Raji (cell line): Measurements from ENCODE around the gene TMEM134.

Experiments
- POLR2A ChIP-seq: IDR thresholded peaks from 2 replicates; pipeline ENCODE4 v1.6.1; 2011; ENCODE audit warnings: low read depth, low read length, control low read depth; ENCODE audit not compliant: insufficient read depth

The TMEM134 gene

DNA sequence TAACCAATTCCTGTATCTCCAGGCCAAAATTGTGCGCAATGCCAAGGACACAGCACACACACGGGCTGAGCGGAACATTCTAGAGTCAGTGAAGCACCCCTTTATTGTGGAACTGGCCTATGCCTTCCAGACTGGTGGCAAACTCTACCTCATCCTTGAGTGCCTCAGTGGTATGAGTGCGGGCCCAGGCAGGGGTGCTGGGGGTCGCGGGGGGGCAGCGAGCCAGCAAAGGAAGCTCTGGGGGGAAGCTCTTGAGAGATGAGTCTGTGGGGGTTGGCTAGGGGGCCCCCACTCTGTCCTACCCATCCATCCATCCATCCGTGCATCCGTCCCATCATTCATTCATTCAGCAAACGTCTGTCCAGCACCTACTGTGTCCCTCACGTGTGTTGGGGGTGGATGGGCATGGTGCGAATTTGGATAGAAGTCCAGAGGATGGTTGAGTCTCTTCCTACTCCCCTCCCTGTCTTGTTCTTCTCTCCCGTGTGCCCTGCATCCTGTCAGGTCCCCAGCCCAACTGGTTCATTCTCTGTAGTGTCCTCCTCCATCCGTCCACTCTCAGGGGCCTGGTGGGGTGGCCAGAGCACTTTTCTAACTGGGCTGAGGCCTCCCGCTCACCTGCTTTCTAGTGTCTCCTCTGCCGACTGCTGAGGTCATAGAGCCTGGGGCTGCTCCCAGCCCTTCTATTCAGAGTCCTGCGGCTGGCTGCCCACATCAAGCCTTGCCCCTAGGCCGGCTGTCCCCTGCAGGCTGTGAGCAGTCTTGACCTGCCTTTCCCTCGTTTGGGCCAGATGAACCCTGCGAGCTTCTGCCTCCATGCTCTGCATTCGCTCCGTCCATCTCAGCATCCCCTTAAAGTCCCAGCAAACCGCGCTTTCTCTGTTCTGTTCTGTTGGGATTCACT lies 37.5 kb downstream of the TMEM134 start:
- TF ChIP-seq POLR2A: no peak

DNA sequence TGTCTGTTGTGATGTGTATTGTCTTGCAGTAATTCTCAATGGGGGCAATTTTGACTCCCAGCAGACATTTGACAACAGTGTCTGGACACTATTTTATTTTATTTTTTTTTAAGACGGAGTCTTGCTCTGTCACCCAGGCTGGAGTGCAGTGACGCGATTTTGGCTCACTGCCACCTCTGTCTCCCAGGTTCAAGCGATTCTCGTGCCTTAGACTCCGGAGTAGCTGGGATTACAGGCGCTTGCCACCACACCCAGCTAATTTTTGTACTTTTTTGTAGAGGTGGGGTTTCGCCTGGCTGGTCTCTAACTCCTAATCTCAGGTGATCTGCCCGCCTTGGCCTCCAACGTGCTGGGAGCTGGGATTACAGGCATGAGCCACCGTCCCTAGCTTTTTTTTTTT lies 39.3 kb downstream of the TMEM134 start:
- no peak for TF ChIP-seq POLR2A

DNA sequence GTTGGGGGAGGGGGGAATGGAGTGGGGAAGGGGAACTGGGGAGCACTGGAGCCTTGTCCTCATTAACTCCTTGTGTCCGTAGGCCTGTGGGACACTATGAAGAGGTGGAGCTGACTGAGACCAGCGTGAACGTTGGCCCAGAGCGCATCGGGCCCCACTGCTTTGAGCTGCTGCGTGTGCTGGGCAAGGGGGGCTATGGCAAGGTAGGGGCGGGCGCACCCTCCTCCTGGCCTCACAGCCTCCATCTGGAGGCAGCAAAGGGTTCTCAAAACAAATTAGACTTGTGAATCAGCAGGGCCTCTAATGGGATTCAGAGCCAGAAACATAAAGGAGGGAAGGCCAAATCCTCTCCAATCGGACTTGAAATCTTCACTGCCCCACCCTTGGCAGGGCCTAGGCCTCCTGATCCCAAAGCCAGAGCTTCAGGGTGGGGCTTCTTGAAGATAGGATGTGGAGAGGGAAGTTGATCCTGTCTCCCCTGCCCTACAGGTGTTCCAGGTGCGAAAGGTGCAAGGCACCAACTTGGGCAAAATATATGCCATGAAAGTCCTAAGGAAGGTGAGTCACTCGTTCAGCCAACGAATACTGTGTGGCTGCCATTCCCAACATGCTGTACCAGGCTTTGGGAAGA lies 39.9 kb downstream of the TMEM134 start:
- no peak for TF ChIP-seq POLR2A

DNA sequence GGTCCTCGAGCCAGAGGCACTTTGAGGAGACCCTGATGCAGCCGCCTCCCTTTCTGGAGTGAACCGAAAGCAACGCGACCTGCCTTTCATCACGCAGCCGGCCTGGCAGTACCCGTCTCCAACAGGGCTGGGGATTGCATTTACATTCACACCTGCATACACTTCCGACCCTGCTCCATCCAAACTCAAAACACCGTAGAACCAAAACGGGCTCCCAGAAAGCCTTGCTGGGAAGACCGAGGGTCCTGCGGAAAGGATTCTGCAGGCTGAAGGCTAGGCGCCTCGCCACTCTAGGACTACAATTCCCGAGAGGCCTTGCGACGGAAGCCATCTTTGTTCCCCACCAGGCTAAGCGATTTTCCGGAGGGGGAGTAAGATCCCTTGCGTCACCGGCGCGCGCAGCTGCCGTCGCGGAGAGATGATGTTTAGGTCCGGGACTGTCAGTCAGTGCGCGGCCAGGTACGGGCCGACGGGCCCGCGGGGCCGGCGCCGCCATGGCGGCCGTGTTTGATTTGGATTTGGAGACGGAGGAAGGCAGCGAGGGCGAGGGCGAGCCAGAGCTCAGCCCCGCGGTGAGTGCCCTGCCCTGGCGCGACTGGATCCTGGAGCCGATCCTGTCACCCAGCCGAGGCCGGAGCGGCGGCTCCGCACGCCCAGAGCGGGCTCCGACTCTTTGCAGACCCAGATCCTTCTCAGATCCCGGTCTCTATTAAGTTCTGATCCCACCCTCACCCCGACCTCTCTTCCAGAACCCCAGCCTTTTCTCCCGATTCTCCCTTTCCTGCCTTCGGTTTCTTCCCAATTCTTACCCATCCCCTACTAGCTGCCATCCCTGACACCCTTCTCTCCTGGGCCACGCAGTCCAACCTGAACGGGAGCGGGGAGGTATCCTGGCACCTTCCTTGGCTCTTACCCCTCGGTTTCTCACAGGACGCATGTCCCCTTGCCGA lies 40.7 kb downstream of the TMEM134 start, which contains the start of gene RPS6KB2:
Gene RPS6KB2 (plus strand): TSS at position 443 of the 950 bp plus-strand sequence. CDS start 52 bp downstream, at position 495.
- peak; percentile 68 for TF ChIP-seq POLR2A

DNA sequence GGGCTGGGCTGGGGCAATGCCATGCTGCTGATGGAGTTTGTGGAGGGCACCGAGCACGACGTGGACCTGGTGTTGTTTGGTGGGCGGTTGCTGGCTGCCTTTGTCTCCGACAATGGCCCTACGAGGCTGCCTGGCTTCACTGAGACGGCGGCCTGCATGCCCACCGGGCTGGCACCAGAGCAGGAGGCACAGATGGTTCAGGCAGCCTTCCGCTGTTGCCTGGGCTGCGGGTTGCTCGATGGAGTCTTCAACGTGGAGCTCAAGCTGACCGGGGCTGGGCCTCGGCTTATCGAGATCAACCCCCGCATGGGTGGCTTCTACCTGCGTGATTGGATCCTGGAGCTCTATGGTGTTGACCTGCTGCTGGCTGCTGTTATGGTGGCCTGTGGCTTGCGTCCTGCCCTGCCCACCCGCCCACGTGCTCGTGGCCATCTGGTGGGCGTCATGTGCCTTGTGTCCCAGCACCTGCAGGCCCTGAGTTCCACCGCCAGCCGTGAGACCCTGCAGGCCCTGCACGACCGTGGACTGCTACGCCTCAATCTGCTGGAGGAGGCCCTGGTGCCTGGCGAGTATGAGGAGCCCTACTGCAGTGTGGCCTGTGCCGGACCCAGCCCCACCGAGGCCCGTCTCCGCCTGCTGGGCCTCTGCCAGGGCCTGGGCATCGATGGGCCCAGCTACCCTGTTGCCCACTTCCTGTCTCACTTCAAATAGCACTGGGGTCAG lies 45.0 kb downstream of the TMEM134 start:
- TF ChIP-seq POLR2A: 0 out of 2 replicates have a peak, but pooled peaks have one; percentile 13

- no peak for TF ChIP-seq POLR2A
Observed at GRCh38 chr11:67423466-67423865, 45.6 kb downstream of the TMEM134 start.

GRCh38 chr11:67422891-67423290 lies 46.2 kb downstream of the TMEM134 start:
- TF ChIP-seq POLR2A: no peak

DNA sequence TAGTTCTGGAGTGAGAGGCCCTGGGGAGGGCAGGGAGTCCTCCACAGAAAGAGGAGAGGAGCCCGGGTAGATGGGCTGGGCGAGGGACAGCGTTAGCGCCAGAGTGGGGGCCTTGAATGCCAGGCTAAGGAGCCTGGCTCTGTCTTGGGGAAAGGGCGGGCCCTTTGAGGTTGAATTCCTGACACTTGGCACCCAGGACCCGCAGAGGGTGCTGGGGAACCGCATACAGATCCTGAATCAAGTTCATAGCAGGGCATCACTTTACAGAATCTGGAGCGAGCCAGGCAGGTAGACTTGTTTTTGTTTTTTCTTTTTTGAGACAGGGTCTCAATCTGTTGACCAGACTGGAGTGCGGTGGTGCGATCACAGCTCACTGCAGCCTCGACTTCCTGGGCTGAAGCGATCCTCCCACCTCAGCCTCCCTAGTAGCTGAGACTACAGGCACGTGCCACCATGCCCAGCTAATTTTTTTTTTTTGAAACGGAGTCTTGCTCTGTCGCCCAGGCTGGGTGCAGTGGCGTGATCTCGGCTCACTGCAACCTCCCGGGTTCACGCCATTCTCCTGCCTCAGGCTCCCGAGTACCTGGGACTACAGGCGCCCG lies 47.5 kb downstream of the TMEM134 start:
- TF ChIP-seq POLR2A: no peak

DNA sequence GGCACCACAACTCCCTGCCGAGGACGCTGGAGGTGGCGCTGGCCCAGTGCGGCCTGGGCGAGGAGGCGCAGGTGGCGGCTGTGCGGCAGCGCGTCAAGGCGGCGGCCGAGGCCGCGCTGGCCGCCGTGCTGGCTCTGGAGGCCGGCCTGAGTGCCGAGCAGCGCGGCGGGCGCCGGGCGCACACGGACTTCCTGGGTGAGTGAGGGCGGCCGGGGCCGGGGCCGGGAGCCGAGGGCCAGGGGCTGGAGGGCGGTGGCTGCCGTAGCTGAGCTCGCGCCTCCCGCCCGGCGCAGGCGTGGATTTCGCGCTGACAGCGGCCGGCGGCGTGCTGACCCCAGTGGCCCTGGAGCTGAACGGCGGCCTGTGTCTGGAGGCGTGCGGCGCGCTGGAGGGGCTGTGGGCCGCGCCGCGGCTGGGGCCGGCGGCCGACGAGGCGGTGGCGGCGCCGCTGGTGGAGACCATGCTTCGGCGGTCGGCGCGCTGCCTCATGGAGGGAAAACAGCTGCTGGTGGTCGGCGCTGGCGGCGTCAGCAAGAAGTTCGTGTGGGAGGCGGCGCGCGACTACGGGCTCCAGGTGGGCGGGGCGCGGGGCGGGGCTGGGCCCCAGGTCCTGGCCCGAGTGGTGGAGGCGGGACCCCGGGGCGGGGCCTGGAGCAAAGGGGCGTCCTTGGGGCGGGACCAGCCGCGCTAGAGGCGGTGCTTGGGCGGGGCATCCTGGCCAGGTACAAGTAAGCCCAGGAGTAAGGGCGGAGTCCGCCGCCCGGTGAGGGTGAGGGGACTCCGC lies 48.2 kb downstream of the TMEM134 start:
- peak; percentile 89 for TF ChIP-seq POLR2A

- TF ChIP-seq POLR2A: peak; percentile 6; the same call in 1 of the 2 replicates
Observed at GRCh38 chr11:67420147-67420645, 48.9 kb downstream of the TMEM134 start.

GRCh38 chr11:67419325-67420049 lies 49.6 kb downstream of the TMEM134 start:
- peak; percentile 20; the same call in 1 of the 2 replicates for TF ChIP-seq POLR2A
